Liver (tissue), 9 donors: ENCODE measurements around the gene UGT1A6. TPM values are rescaled to one million over a fixed set of nuclear protein-coding genes. Genes with fewer than 3 reads are reported as not detected.
"Not testable (repeated sequence)": the region's sequence is repeated elsewhere in the genome, so short reads cannot be mapped to it uniquely, and the experiment has no call there.

Source experiments
- DNase-seq: peaks from one replicate; pipeline ENCODE4 v3.0.0-alpha.2; 2017; ENCODE audit warnings: low spot score
- H3K27ac ChIP-seq, 2 donors: one replicate each; pipeline ENCODE4 v1.7.0; 2013; ENCODE audit warnings: inconsistent platforms in 2 of 2, low read length in 2 of 2, control low read depth in 1 of 2, low read depth in 1 of 2, mild to moderate bottlenecking in 1 of 2
- H3K27me3 ChIP-seq, 4 donors: one replicate each; pipeline versions ENCODE4 v1.6.1 to v1.7.0; 2013; ENCODE audit warnings: low read length in 3 of 4, inconsistent platforms in 1 of 4, mild to moderate bottlenecking in 1 of 4, moderate library complexity in 1 of 4; ENCODE audit not compliant: control insufficient read depth in 4 of 4, insufficient read depth in 4 of 4
- H3K36me3 ChIP-seq, 4 donors: one replicate each; pipeline versions ENCODE4 v1.6.1 to v1.7.0; 2013; ENCODE audit warnings: low read length in 3 of 4, mild to moderate bottlenecking in 3 of 4, low read depth in 1 of 4, moderate library complexity in 1 of 4; ENCODE audit not compliant: control insufficient read depth in 4 of 4, insufficient read depth in 3 of 4
- H3K4me1 ChIP-seq, 4 donors: one replicate each; pipeline versions ENCODE4 v1.6.1 to v1.7.0; 2013; ENCODE audit warnings: low read length in 3 of 4, mild to moderate bottlenecking in 3 of 4, moderate library complexity in 1 of 4; ENCODE audit not compliant: control insufficient read depth in 4 of 4, insufficient read depth in 4 of 4
- H3K4me3 ChIP-seq, 3 donors: one replicate each; pipeline versions ENCODE4 v1.6.1 to v1.7.0; 2013; ENCODE audit warnings: low read length in 3 of 3, control low read depth in 1 of 3, low read depth in 1 of 3, mild to moderate bottlenecking in 1 of 3
- H3K9ac ChIP-seq, 2 donors: one replicate each; pipeline ENCODE4 v1.7.0; 2013; ENCODE audit warnings: low read length in 2 of 2, mild to moderate bottlenecking in 2 of 2, moderate library complexity in 2 of 2, control low read depth in 1 of 2, low read depth in 1 of 2
- H3K9me3 ChIP-seq, 4 donors: one replicate each; pipeline versions ENCODE4 v1.6.1 to v1.7.0; 2013; ENCODE audit warnings: low read length in 3 of 4; ENCODE audit not compliant: control insufficient read depth in 4 of 4
- ATF3 ChIP-seq: IDR thresholded peaks from 2 replicates; pipeline ENCODE4 v1.6.1; 2016; ENCODE audit warnings: antibody characterized with exemption
- CTCF ChIP-seq: fragments of 150-350 bp; IDR thresholded peaks from 2 replicates; pipeline ENCODE4 v1.5.1; 2017; ENCODE audit warnings: improper control_type of control experiment, low read depth, low read length; ENCODE audit not compliant: missing input control
- EGR1 ChIP-seq, 2 donors: IDR thresholded peaks; 2 replicates each; pipeline ENCODE4 v1.6.1; 2016 to 2018; ENCODE audit warnings: antibody characterized with exemption in 2 of 2, low read depth in 2 of 2
- FOXA1 ChIP-seq: IDR thresholded peaks from 2 replicates; pipeline ENCODE4 v1.6.1; 2016; ENCODE audit warnings: antibody characterized with exemption
- FOXA2 ChIP-seq: IDR thresholded peaks from 2 replicates; pipeline ENCODE4 v1.6.1; 2016; ENCODE audit warnings: antibody characterized with exemption
- GABPA ChIP-seq, 2 donors: IDR thresholded peaks in 1 of 2; conservative IDR thresholded peaks in 1 of 2; 2 replicates each; pipeline ENCODE4 v1.6.1; 2016; ENCODE audit warnings: antibody characterized with exemption in 2 of 2, mild to moderate bottlenecking in 1 of 2, moderate library complexity in 1 of 2
- HNF4A ChIP-seq, 2 donors: conservative IDR thresholded peaks; 2 replicates each; pipeline ENCODE4 v1.6.1; 2016; ENCODE audit warnings: antibody characterized with exemption in 2 of 2, mild to moderate bottlenecking in 2 of 2
- HNF4G ChIP-seq: IDR thresholded peaks from 2 replicates; pipeline ENCODE4 v1.6.1; 2016; ENCODE audit warnings: antibody characterized with exemption
- JUND ChIP-seq, 2 donors: IDR thresholded peaks; 2 replicates each; pipeline ENCODE4 v1.6.1; 2016; ENCODE audit warnings: antibody characterized with exemption in 2 of 2
- NR2F2 ChIP-seq: IDR thresholded peaks from 2 replicates; pipeline ENCODE4 v1.6.1; 2016; ENCODE audit warnings: antibody characterized with exemption
- RAD21 ChIP-seq, 2 donors: IDR thresholded peaks; 2 replicates each; pipeline ENCODE4 v1.6.1; 2016; ENCODE audit warnings: antibody characterized with exemption in 2 of 2, mild to moderate bottlenecking in 2 of 2
- RXRA ChIP-seq, 2 donors: IDR thresholded peaks; 2 replicates each; pipeline ENCODE4 v1.6.1; 2017 to 2018; ENCODE audit warnings: antibody characterized with exemption in 2 of 2, mild to moderate bottlenecking in 1 of 2
- SP1 ChIP-seq: IDR thresholded peaks from 2 replicates; pipeline ENCODE4 v1.6.1; 2018; ENCODE audit warnings: antibody characterized with exemption, mild to moderate bottlenecking
- TAF1 ChIP-seq: conservative IDR thresholded peaks from 2 replicates; pipeline ENCODE4 v1.6.1; 2016; ENCODE audit warnings: antibody characterized with exemption, mild to moderate bottlenecking
- YY1 ChIP-seq: IDR thresholded peaks from 2 replicates; pipeline ENCODE4 v1.6.1; 2016; ENCODE audit warnings: antibody characterized with exemption, mild to moderate bottlenecking
- WGBS: extraction: QIAGEN DNeasy Blood & Tissue Kit; methylation state at CpG from one replicate; pipeline ENCODE4 v1.1.7; 2013; 5-methylcytosine and 5-hydroxymethylcytosine counted together
- polyA plus RNA-seq, 2 donors: library from polyadenylated mRNA; stranded (reverse) in 1 of 2; unstranded in 1 of 2; fragments of 200-250 nt in 1 of 2; fragments of >200 nt in 1 of 2; fragmentation: Nextera tagmentation in 1 of 2; extraction: Ambion mirVana in 1 of 2; gene quantifications; one replicate each; pipeline versions ENCODE4 v1.2.1 to v1.2.3, GENCODE V29; 2013 to 2015
- total RNA-seq, 2 donors: library from RNA; depleted of rRNA; stranded (reverse); fragments of >200 nt; gene quantifications; one replicate each; pipeline ENCODE4 v1.2.3, GENCODE V29; 2014
- TF ChIP-seq, protein P1 (sequence below): IDR thresholded peaks from 2 replicates; pipeline ENCODE4 v1.6.1; 2016; ENCODE audit warnings: antibody characterized with exemption
- TF ChIP-seq, protein P2 (sequence below): IDR thresholded peaks from 2 replicates; pipeline ENCODE4 v1.6.1; 2016; ENCODE audit warnings: antibody characterized with exemption
- donor health status: healthy.
- donor health status: healthy.
- donor health status: healthy.
- donor health status: healthy.
- donor health status: healthy.

UGT1A6 gene
- total and polyA plus RNA-seq, 4 donors, result 33.4 to 103 (median 46.5) TPM; not detected in 1

- not testable (repeated sequence) for H3K4me3 ChIP-seq, H3K9me3 ChIP-seq, H3K36me3 ChIP-seq, H3K9ac ChIP-seq, H3K27ac ChIP-seq, DNase-seq, H3K27me3 ChIP-seq, H3K4me1 ChIP-seq
- WGBS, result 91% methylated on average over 3 of the region's 3 CpGs
Observed at GRCh38 chr2:233646033-233646432, 46.7 kb upstream of the UGT1A6 start.

DNA sequence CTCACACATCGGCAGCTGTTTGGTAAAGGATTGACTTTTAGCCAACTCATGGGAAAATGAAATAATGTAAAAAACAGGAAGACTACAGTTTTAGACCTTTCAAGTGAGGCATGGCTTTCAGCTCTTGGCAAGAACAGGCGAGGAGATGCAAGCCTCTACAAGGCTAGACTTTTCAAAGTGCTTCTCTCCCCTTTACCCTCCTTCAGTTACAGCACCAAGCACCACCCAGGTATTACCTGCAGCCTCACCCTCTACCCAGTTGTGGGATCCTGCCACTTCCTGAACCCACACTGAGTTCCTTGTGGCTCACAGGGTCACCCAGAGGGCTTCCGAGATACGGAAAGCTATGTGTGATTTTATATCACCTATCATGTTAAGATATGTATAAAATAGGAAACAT is 41.7 kb upstream of the UGT1A6 start:
- Histone ChIP-seq H3K4me3 (no peak overlapping the region), H3K4me1 (peaks cover 0 to 5% (median 0%) of the 10 kb centered on the region in 4 donors), H3K27ac (no peak overlapping the region), H3K36me3 (no peaks in the 10 kb centered on the region), H3K9me3 (no peaks in the 10 kb centered on the region), H3K27me3 (no peaks in the 10 kb centered on the region), H3K9ac (no peak overlapping the region)
- no peak for TF ChIP-seq ATF3
- TF ChIP-seq SP1, result no peak
- TF ChIP-seq RAD21 (IDR thresholded peaks at IDR 0.05), result no peak
- no peak for TF ChIP-seq RXRA (IDR thresholded peaks at IDR 0.05)
- TF ChIP-seq, protein P1, sequence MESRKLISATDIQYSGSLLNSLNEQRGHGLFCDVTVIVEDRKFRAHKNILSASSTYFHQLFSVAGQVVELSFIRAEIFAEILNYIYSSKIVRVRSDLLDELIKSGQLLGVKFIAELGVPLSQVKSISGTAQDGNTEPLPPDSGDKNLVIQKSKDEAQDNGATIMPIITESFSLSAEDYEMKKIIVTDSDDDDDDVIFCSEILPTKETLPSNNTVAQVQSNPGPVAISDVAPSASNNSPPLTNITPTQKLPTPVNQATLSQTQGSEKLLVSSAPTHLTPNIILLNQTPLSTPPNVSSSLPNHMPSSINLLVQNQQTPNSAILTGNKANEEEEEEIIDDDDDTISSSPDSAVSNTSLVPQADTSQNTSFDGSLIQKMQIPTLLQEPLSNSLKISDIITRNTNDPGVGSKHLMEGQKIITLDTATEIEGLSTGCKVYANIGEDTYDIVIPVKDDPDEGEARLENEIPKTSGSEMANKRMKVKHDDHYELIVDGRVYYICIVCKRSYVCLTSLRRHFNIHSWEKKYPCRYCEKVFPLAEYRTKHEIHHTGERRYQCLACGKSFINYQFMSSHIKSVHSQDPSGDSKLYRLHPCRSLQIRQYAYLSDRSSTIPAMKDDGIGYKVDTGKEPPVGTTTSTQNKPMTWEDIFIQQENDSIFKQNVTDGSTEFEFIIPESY, result no peak
- DNase-seq, result no peak
- WGBS, result 70% methylated on average over 4 of the region's 4 CpGs

DNA sequence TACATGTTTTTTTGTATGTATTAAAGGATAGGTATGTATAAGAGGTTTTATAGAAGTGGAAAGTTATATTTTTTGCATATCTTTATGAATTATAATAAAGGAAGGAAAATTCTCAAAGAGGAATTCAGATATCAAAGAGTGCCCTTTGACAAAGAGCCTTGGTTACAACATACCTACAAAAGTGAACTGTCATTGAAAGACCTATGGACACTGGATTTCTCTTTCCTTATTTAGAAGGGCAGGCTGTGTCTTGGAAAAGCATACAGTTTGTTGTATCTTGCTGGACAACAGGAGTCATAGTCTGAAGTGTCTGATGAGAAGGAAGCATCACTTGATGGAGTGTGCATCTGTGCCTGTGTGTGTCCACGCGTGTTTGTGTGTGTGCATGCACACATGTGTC is 41.3 kb upstream of the UGT1A6 start:
- H3K4me1 ChIP-seq, result peaks cover 0 to 5% (median 0%) of the 10 kb centered on the region in 4 donors
- H3K27ac ChIP-seq, result no peak overlapping the region
- H3K36me3 ChIP-seq, result no peaks in the 10 kb centered on the region
- DNase-seq, result no peak
- TF ChIP-seq HNF4G (no peak), GABPA (IDR thresholded peaks at IDR 0.05 in 1 of 2, conservative IDR thresholded peaks at IDR 0.05 in 1 of 2) (no peak), HNF4A (conservative IDR thresholded peaks at IDR 0.05) (no peak), RAD21 (IDR thresholded peaks at IDR 0.05) (no peak), EGR1 (IDR thresholded peaks at IDR 0.05; ENCODE audit: low read depth in 2 of 2) (no peak), FOXA1 (no peak), TAF1 (no peak), JUND (IDR thresholded peaks at IDR 0.05) (no peak), YY1 (no peak), NR2F2 (no peak), SP1 (no peak), ATF3 (no peak), FOXA2 (no peak), RXRA (IDR thresholded peaks at IDR 0.05) (no peak), CTCF (no peak)
- TF ChIP-seq, protein P1, result no peak
- TF ChIP-seq, protein P2, sequence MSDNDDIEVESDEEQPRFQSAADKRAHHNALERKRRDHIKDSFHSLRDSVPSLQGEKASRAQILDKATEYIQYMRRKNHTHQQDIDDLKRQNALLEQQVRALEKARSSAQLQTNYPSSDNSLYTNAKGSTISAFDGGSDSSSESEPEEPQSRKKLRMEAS, result no peak
- no peaks in the 10 kb centered on the region for H3K27me3 ChIP-seq
- no peak overlapping the region for H3K4me3 ChIP-seq
- H3K9ac ChIP-seq, result no peak overlapping the region
- WGBS, result 95% methylated on average over 2 of the region's 2 CpGs
- H3K9me3 ChIP-seq, result no peaks in the 10 kb centered on the region
